ENCODE measurements around the gene C2CD3.
"Not testable (repeated sequence)": the region's sequence is repeated elsewhere in the genome, so short reads cannot be mapped to it uniquely, and the experiment has no call there.

The C2CD3 gene

GRCh38 chr11:74066663-74067062, 104.1 kb downstream of the C2CD3 start:
- not testable (repeated sequence) for DNase-seq

GRCh38 chr11:74065534-74065933, 105.3 kb downstream of the C2CD3 start:
- DNase-seq: not testable (repeated sequence)

DNA sequence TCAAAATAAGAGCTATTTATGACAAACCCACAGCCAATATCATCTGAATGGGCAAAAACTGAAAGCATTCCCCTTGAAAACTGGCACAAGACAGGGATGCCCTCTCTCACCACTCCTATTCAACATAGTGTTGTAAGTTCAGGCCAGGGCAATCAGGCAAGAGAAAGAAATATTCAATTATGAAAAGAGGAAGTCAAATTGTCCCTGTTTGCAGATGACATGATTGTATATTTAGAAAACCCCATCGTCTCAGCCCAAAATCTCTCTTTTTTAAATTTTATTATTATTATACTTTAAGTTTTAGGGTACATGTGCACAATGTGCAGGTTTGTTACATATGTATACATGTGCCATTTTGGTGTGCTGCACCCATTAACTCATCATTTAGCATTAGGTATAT, 107.2 kb downstream of the C2CD3 start:
- not testable (repeated sequence) for DNase-seq

DNA sequence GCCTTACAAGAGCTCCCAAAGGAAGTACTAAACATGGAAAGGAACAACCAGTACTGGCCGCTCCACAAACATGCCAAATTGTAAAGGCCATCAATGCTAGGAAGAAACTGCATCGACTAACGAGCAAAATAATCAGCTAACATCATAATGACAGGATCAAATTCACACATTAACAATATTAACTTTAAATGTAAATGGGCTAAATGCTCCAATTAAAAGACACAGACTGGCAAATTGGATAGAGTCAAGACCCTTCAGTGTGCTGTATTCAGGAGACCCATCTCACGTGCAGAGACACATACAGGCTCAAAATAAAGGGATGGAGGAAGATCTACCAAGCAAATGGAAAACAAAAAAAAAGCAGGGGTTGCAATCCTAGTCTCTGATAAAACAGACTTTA, 109.2 kb downstream of the C2CD3 start:
- not testable (repeated sequence) for DNase-seq

DNA sequence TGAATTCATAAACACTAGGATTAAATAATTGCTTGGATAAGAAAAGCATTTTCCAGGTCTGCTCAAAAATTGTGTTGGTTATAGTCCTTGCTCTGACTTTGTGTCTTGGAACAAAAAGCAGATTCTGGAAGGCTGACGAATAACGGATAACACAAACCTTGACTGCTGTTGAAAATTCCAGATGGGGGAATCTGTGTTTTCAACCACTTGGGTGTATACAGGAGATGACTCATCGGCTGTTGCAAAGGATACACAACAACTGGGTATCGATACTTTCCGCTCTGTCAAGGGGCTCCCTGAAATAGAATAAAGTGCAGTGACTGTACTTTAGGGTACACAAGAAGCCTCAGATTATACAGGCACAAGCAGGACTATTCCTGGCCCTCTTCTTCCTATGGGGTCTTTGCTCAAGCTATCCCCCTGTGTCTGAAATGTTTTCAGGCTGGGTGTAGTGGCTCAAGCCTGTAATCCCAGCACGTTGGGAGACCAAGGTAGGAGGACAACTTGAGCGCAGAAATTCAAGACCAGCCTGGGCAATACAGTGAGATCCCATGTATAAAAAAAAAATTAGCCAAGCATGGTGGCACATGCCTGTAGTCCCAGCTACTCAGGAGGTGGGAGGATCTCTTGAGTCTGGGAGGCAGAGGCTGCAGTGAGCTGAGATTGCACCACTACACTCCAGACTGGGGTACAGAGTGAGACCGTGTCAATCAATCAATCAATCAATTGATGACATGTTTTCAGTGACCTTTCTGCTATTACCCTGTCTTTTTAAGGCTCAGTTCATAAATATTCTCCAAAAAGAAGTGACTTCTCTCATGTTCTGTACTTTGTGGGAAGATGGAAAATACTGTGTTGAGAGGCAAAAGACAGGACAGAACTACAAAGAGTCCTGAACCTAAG, 113.3 kb downstream of the C2CD3 start:
- no peak for DNase-seq

DNA sequence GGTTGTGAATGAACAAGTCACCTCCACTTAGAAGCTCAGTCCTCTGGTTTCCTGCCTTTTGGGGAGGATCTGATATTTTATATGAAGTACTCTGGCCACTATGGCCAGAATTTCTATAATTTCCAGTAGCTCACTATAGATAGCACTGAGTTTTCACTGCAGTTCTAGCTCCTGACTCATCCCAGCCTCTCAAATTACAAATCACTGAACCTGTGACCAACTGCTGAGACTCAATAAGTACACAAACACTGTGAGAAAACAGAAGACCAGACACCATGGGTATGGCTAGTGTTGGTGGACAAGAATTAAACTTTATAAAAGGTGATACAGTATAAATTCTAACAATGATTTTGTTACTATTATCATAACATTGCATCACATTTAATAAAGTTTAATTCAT, 114.9 kb downstream of the C2CD3 start:
- DNase-seq: no peak

GRCh38 chr11:74050465-74050864, 120.3 kb downstream of the C2CD3 start:
- no peak for DNase-seq

GRCh38 chr11:74048993-74049392, 121.8 kb downstream of the C2CD3 start:
- no peak for DNase-seq

GRCh38 chr11:74044538-74044937, 126.3 kb downstream of the C2CD3 start:
- no peak for DNase-seq

- DNase-seq: no peak
Observed at GRCh38 chr11:74043450-74043849, 127.4 kb downstream of the C2CD3 start.

DNA sequence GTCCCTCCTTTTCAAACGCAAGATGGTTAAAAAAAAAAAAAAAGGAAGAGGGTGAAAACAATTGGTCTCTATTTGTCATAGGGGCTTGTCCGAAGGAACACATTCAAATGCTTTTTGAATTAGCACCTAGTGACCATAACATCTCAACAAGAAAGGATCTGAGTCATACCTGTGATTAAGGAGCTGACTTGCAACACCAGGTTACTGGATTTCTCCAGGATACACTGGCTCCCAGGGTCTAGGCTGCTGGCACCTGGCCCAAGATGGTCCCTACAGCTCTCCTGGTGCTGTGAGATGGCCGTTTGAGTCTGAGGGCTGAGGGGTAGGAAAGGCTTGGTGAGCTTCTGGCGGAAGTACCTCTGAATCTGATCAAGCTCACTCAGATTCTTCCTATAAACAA, 133.5 kb downstream of the C2CD3 start:
- no peak for DNase-seq

GRCh38 chr11:74035264-74035663, 135.5 kb downstream of the C2CD3 start:
- no peak for DNase-seq

DNA sequence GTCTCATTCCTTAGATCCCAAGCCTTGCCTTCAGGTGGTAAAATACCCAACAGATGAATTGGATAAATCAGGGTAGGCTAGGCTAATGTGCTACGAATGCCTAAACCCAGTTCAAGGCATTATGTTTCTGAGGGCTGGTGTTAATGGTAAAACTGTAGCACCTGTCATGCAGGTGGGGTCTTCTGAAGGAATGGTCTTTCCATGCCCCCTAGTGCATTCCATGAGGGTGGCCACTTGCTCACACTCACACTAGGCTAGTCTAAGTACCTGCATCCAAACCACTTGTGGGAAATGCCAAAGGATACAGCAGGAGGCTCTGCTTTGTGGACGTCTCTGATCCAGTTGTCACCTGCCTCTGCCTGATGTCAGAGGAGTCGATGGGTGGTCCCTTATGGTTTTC, 137.8 kb downstream of the C2CD3 start:
- no peak for DNase-seq

- DNase-seq: no peak
Observed at GRCh38 chr11:74030723-74031676, 139.8 kb downstream of the C2CD3 start.

GRCh38 chr11:74025467-74026166, 145.2 kb downstream of the C2CD3 start:
- peak; percentile 48 for DNase-seq

- peak; percentile 92 for DNase-seq
Observed at GRCh38 chr11:74024261-74025029, 146.4 kb downstream of the C2CD3 start.

GRCh38 chr11:74023276-74023675, 147.5 kb downstream of the C2CD3 start:
- DNase-seq: peak; percentile 76

DNA sequence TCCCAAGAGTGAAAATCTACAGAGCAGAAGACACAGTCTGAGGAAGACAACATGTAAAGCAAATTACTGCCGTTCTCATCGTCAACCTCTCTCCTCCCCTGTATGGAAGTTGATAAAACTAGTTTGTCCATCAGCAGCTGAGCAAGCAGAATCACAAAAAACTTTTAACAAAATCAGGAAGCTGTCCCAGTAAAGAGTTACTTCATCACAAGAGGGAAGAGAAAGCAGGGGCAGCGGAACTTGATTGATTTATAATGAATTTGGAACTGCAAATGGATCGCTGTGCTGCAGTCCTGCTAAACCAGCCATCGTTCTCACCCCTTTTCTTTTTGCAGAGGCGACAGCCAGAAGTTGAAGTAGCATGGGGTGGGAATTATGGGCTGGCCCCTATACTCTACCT, 148.3 kb downstream of the C2CD3 start:
- DNase-seq: peak; percentile 87

- no peak for DNase-seq
Observed at GRCh38 chr11:74021998-74022397, 148.8 kb downstream of the C2CD3 start.

- peak; percentile 78 for DNase-seq
Observed at GRCh38 chr11:74020539-74020938, 150.3 kb downstream of the C2CD3 start.

GRCh38 chr11:74019860-74020259, 150.9 kb downstream of the C2CD3 start:
- no peak for DNase-seq

- DNase-seq: peak; percentile 47
Observed at GRCh38 chr11:74019104-74019738, 151.6 kb downstream of the C2CD3 start.
